Activated T-cell treated with anti-CD3 and anti-CD28 coated beads, Interleukin-2, amount 50 U/mL, for 48 hours (primary cell): ENCODE measurements around the gene KRTAP4-4.
"Not testable (repeated sequence)": the region's sequence is repeated elsewhere in the genome, so short reads cannot be mapped to it uniquely, and the experiment has no call there.

Experiments
- DNase-seq, 2 experiments: peaks; one replicate each; pipeline ENCODE4 v3.0.0-alpha.2; 2020

The KRTAP4-4 gene

GRCh38 chr17:41160648-41161047 lies at the start of gene KRTAP4-4:
Gene KRTAP4-4 (minus strand): TSS chr17:41160748. CDS start chr17:41160691, 57 bp downstream.
- no peak for DNase-seq

GRCh38 chr17:41199421-41200078 lies 39.0 kb upstream of the KRTAP4-4 start:
- no peak for DNase-seq

- no peak for DNase-seq
Observed at GRCh38 chr17:41196068-41196467, 35.5 kb upstream of the KRTAP4-4 start.

- DNase-seq = no peak
Observed at GRCh38 chr17:41190328-41190727, 29.8 kb upstream of the KRTAP4-4 start.

- DNase-seq = not testable (repeated sequence)
Observed at GRCh38 chr17:41189837-41190318, 29.3 kb upstream of the KRTAP4-4 start, which contains the start of gene KRTAP9-1. Gene KRTAP9-1 (plus strand): TSS chr17:41189887. CDS start chr17:41189887, 0 bp downstream.

- no peak for DNase-seq
Observed at GRCh38 chr17:41186872-41187271, 26.3 kb upstream of the KRTAP4-4 start.

- DNase-seq = no peak
Observed at GRCh38 chr17:41185001-41185400, 24.5 kb upstream of the KRTAP4-4 start.

GRCh38 chr17:41184480-41184961 lies 24.0 kb upstream of the KRTAP4-4 start, which contains the start of gene KRTAP4-1:
Gene KRTAP4-1 (minus strand): TSS chr17:41184911. CDS start chr17:41184854, 57 bp downstream.
- DNase-seq = no peak

- DNase-seq = no peak
Observed at GRCh38 chr17:41178843-41179616, 18.5 kb upstream of the KRTAP4-4 start.

GRCh38 chr17:41178341-41178740 lies 17.8 kb upstream of the KRTAP4-4 start:
- no peak for DNase-seq

GRCh38 chr17:41177727-41178271 lies 17.3 kb upstream of the KRTAP4-4 start, which contains the start of gene KRTAP4-2:
Gene KRTAP4-2 (minus strand): TSS chr17:41178221. CDS start chr17:41178164, 57 bp downstream.
- no peak for DNase-seq

GRCh38 chr17:41176744-41177387 lies 16.3 kb upstream of the KRTAP4-4 start:
- DNase-seq = no peak

- no peak for DNase-seq
Observed at GRCh38 chr17:41171886-41172285, 11.3 kb upstream of the KRTAP4-4 start.

- no peak for DNase-seq
Observed at GRCh38 chr17:41168121-41168520, 7.6 kb upstream of the KRTAP4-4 start, which contains the start of gene KRTAP4-3. Gene KRTAP4-3 (minus strand): TSS chr17:41168221. CDS start chr17:41168172, 49 bp downstream.

- no peak for DNase-seq
Observed at GRCh38 chr17:41167561-41167960, 7.0 kb upstream of the KRTAP4-4 start.

GRCh38 chr17:41163828-41164227 lies 3.3 kb upstream of the KRTAP4-4 start:
- DNase-seq = no peak

- DNase-seq = not testable (repeated sequence)
Observed at GRCh38 chr17:41160190-41160589, 358 bp downstream of the KRTAP4-4 start.

- no peak for DNase-seq
Observed at GRCh38 chr17:41153856-41154255, 6.7 kb downstream of the KRTAP4-4 start.

- no peak for DNase-seq
Observed at GRCh38 chr17:41151525-41151924, 9.0 kb downstream of the KRTAP4-4 start.

GRCh38 chr17:41150026-41150425 lies 10.5 kb downstream of the KRTAP4-4 start:
- no peak for DNase-seq

GRCh38 chr17:41149652-41149985 lies 10.9 kb downstream of the KRTAP4-4 start, which contains the start of gene KRTAP4-5:
Gene KRTAP4-5 (minus strand): TSS chr17:41149825. CDS start chr17:41149767, 58 bp downstream.
- no peak for DNase-seq

GRCh38 chr17:41148971-41149651 lies 11.4 kb downstream of the KRTAP4-4 start:
- not testable (repeated sequence) for DNase-seq
